Measurements from ENCODE around the gene KCNC3. TPM values are rescaled to one million over a fixed set of nuclear protein-coding genes. Genes with fewer than 3 reads are reported as not detected.

KCNC3 gene
- total RNA-seq, 1 donor from 2014 or later, result 19.8 TPM

DNA sequence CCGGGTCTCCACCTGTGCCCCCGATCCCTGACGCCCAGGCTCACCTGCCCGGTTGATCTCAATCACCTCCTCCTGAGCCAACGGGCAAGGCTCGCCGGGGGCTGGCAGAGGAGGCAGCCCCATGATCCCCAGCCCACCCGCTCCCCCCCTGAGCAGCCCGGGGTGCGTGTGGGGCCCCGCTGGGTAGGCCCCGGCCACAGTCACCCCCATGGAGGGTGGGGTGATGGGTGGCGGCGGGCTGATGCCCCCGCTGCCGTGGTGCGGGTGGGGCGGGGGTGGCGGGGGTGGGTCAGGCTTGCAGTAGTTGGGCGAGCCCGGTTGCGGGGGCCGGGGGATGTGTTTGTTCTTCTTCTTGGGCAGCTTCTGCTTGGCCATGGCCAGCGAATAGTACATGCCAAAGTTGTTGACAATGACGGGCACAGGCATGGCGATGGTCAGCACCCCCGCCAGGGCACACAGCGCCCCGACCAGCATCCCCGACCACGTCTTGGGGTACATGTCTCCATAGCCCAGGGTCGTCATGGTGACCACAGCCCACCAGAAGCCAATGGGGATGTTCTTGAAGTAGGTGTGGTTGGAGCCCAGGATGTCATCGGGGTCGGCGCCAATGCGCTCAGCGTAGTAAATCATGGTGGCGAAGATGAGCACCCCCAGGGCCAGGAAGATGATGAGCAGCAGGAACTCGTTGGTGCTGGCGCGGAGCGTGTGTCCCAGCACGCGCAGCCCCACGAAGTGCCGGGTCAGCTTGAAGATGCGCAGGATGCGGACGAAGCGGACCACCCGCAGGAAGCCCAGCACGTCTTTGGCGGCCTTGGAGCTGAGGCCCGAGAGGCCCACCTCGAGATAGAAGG lies 6.0 kb downstream of the KCNC3 start:
- TF ChIP-seq, protein P1, sequence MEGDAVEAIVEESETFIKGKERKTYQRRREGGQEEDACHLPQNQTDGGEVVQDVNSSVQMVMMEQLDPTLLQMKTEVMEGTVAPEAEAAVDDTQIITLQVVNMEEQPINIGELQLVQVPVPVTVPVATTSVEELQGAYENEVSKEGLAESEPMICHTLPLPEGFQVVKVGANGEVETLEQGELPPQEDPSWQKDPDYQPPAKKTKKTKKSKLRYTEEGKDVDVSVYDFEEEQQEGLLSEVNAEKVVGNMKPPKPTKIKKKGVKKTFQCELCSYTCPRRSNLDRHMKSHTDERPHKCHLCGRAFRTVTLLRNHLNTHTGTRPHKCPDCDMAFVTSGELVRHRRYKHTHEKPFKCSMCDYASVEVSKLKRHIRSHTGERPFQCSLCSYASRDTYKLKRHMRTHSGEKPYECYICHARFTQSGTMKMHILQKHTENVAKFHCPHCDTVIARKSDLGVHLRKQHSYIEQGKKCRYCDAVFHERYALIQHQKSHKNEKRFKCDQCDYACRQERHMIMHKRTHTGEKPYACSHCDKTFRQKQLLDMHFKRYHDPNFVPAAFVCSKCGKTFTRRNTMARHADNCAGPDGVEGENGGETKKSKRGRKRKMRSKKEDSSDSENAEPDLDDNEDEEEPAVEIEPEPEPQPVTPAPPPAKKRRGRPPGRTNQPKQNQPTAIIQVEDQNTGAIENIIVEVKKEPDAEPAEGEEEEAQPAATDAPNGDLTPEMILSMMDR (IDR thresholded peaks at IDR 0.05; ENCODE audit: unreplicated experiment), result no peak
- Mint-ChIP-seq H3K4me1 (ENCODE audit: low read depth) (peaks cover 18% of the 10 kb centered on the region), H3K9me3 (ENCODE audit: low read depth) (no peaks in the 10 kb centered on the region), H3K4me3 (ENCODE audit: low read depth) (no peak overlapping the region), H3K27ac (no peak overlapping the region), H3K36me3 (ENCODE audit: insufficient read depth) (peaks cover 1% of the 10 kb centered on the region), H3K27me3 (peaks cover 29% of the 10 kb centered on the region)
- DNase-seq (ENCODE audit: low spot score, unreplicated experiment), result no peak

- Mint-ChIP-seq H3K27me3 (peaks cover 27% of the 10 kb centered on the region), H3K4me3 (ENCODE audit: low read depth) (no peak overlapping the region), H3K4me1 (ENCODE audit: low read depth) (peaks cover 15% of the 10 kb centered on the region), H3K27ac (no peak overlapping the region), H3K36me3 (ENCODE audit: insufficient read depth) (peaks cover 1% of the 10 kb centered on the region), H3K9me3 (ENCODE audit: low read depth) (no peaks in the 10 kb centered on the region)
- TF ChIP-seq, protein P1 (IDR thresholded peaks at IDR 0.05; ENCODE audit: unreplicated experiment), result no peak
- DNase-seq (ENCODE audit: low spot score, unreplicated experiment), result no peak
Observed at GRCh38 chr19:50322234-50322633, 6.9 kb downstream of the KCNC3 start.

- no peaks in the 10 kb centered on the region for H3K36me3 Mint-ChIP-seq (ENCODE audit: insufficient read depth)
- H3K9me3 Mint-ChIP-seq (ENCODE audit: low read depth), result no peaks in the 10 kb centered on the region
- no peak overlapping the region for H3K4me3 Mint-ChIP-seq (ENCODE audit: low read depth)
- TF ChIP-seq, protein P1 (IDR thresholded peaks at IDR 0.05; ENCODE audit: unreplicated experiment), result no peak
- peaks cover 23% of the 10 kb centered on the region for H3K27me3 Mint-ChIP-seq
- no peak overlapping the region for H3K27ac Mint-ChIP-seq
- peaks cover 10% of the 10 kb centered on the region for H3K4me1 Mint-ChIP-seq (ENCODE audit: low read depth)
- DNase-seq (ENCODE audit: low spot score, unreplicated experiment), result no peak
Observed at GRCh38 chr19:50321831-50322230, 7.3 kb downstream of the KCNC3 start.

DNA sequence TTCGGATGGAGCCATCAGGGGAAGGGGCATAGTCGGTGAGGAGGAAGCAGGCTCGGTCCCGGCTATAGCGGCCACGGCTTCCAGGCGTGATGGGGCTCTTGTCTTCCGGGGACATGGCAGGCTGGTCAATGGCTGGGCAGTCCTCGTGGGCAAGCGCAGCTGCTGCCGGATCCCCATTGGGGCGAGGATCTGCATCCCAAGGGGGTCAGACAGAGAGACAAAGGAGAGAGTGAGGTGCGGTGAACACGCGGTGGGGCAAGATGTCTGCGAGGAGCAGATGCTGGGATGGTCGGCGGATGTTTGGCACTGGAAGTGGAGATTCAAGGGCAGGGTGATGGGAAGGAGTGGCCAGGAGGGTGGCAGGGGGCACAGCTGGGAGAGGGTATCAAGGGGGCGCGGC lies 8.6 kb downstream of the KCNC3 start:
- Mint-ChIP-seq H3K36me3 (ENCODE audit: insufficient read depth) (peaks cover 1% of the 10 kb centered on the region), H3K27me3 (peaks cover 24% of the 10 kb centered on the region), H3K27ac (no peak overlapping the region), H3K4me3 (ENCODE audit: low read depth) (no peak overlapping the region), H3K4me1 (ENCODE audit: low read depth) (peaks cover 8% of the 10 kb centered on the region), H3K9me3 (ENCODE audit: low read depth) (no peaks in the 10 kb centered on the region)
- TF ChIP-seq, protein P1 (IDR thresholded peaks at IDR 0.05; ENCODE audit: unreplicated experiment), result no peak
- no peak for DNase-seq (ENCODE audit: low spot score, unreplicated experiment)

DNA sequence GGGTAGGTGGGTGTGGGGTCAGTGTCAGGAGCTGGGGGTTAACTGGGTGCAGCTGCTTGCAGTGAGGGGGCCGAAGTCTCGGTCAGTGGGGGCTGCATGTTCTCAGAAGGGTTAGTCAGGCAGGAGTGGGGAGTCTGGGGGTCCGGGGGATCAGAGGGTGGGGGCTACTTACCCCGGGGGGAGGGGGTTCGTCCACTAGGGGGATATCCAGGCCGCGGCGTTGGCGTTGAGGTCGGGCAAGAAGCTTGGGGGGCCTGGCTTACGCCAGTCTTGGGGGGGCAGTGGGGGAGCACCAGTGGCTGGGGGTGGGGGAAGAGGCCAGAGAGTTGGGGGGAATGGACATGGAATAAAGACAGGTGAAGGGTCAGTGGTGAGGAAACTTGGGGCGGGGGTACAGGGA lies 9.1 kb downstream of the KCNC3 start:
- no peak overlapping the region for H3K27ac Mint-ChIP-seq
- no peak overlapping the region for H3K4me3 Mint-ChIP-seq (ENCODE audit: low read depth)
- H3K36me3 Mint-ChIP-seq (ENCODE audit: insufficient read depth), result peaks cover 1% of the 10 kb centered on the region
- H3K27me3 Mint-ChIP-seq, result peaks cover 26% of the 10 kb centered on the region
- DNase-seq (ENCODE audit: low spot score, unreplicated experiment), result no peak
- no peaks in the 10 kb centered on the region for H3K9me3 Mint-ChIP-seq (ENCODE audit: low read depth)
- TF ChIP-seq, protein P1 (IDR thresholded peaks at IDR 0.05; ENCODE audit: unreplicated experiment), result no peak
- peaks cover 5% of the 10 kb centered on the region for H3K4me1 Mint-ChIP-seq (ENCODE audit: low read depth)

All from progenitor cell of endocrine pancreas (in vitro differentiated cells).